ENCODE results near the gene RYR2. TPM values are rescaled to one million over a fixed set of nuclear protein-coding genes. Genes with fewer than 3 reads are reported as not detected.
"Not testable (repeated sequence)": the region's sequence is repeated elsewhere in the genome, so short reads cannot be mapped to it uniquely, and the experiment has no call there.

Gene RYR2
- total and polyA plus RNA-seq, 2 experiments from 2014 or later: not detected

DNA sequence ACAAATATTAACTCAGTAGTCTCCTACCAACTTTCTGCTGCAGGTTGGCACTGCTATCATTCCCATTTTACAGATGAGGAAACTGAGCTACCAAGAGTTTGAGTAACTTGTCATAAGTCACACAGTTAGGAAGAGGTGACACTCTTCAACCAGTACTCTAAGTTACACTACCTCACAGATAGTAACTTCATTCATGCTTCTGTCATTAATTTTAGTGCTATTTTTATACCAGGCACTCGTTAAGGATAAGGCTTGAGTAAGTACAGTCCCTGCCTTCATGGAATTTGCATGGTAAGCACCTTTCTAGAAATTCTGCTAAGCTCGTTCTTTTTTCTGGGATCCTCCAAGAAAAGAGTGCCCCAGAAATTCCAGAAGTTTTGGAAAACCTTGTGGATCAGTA, 770.1 kb downstream of the RYR2 start:
- H3K36me3 ChIP-seq (ENCODE audit: low read depth): no peaks in the 10 kb centered on the region
- no peak overlapping the region for H3K4me3 ChIP-seq
- DNase-seq: no peak
- in situ Hi-C loops (cut with MboI): no loop called here
- H3K9me3 ChIP-seq (ENCODE audit: low read depth): no peaks in the 10 kb centered on the region
- no peak overlapping the region for H3K27ac ChIP-seq
- H4K20me1 ChIP-seq (ENCODE audit: insufficient read depth): no peaks in the 10 kb centered on the region
- no peak for TF ChIP-seq EZH2phosphoT487 (IDR thresholded peaks at IDR 0.05; ENCODE audit: insufficient read depth, low read depth)
- no peak for TF ChIP-seq EZH2 (IDR thresholded peaks at IDR 0.05; ENCODE audit: insufficient read depth, poor library complexity, severe bottlenecking)
- H3K79me2 ChIP-seq (ENCODE audit: insufficient read depth): no peaks in the 10 kb centered on the region
- no peak overlapping the region for H3K4me2 ChIP-seq (ENCODE audit: unreplicated experiment)
- no peaks in the 10 kb centered on the region; the same call in 1 of the 2 replicates for H3K27me3 ChIP-seq (replicated peaks; ENCODE audit: insufficient read depth)
- H2AFZ ChIP-seq: no peak overlapping the region
- no peak overlapping the region for H3K9ac ChIP-seq
- 9 to 10% methylated on average over 2 of the region's 2 CpGs for WGBS, 2 experiments (ENCODE audit: low coverage in 1 of 2, low lambda C conversion rate in 2 of 2, missing lambda C conversion rate in 2 of 2)
- no peaks in the 10 kb centered on the region for H3K4me1 ChIP-seq (ENCODE audit: insufficient read depth)
- H3F3A ChIP-seq (ENCODE audit: insufficient read depth): no peaks in the 10 kb centered on the region
- H3K9me2 ChIP-seq (ENCODE audit: insufficient read depth): no peaks in the 10 kb centered on the region

DNA sequence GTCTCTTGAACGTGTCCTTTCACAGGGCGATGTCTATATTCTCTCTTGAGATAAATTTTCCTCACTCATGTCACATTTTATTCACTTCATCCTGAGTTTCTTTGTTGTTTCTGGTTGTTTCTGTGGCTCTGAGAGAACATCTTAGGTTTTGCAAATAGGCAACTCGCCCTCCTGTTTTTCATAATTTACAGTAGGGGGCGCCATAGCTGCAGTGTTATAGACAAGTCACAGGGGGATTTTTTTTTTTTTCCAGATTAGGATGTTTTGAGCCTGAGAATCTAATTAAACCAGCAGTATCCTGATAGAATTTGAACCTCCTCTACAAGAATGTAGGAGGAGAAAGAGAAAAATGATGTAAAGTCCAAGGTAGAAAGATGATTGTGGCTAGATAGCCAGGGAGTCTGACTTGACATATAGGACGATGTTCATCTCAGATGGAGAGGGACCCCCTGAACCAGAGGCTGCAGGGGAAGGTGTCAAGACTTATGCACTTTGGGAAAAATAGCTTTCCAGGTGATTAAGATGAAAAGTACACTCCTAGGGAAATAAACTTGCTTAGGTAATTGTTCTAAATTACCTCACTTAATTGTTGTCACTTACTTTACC, 772.4 kb downstream of the RYR2 start:
- DNase-seq: peak; percentile 28
- TF ChIP-seq EZH2 (IDR thresholded peaks at IDR 0.05; ENCODE audit: insufficient read depth, poor library complexity, severe bottlenecking) (no peak), EZH2phosphoT487 (IDR thresholded peaks at IDR 0.05; ENCODE audit: insufficient read depth, low read depth) (no peak)
- Histone ChIP-seq H3K27me3 (replicated peaks; ENCODE audit: insufficient read depth) (no peaks in the 10 kb centered on the region), H3K4me1 (ENCODE audit: insufficient read depth) (no peaks in the 10 kb centered on the region), H3K9me2 (ENCODE audit: insufficient read depth) (no peaks in the 10 kb centered on the region), H3F3A (ENCODE audit: insufficient read depth) (no peaks in the 10 kb centered on the region), H3K9ac (no peak overlapping the region), H3K9me3 (ENCODE audit: low read depth) (no peaks in the 10 kb centered on the region), H2AFZ (no peak overlapping the region), H3K4me2 (ENCODE audit: unreplicated experiment) (no peak overlapping the region), H3K27ac (no peak overlapping the region), H3K79me2 (ENCODE audit: insufficient read depth) (no peaks in the 10 kb centered on the region), H3K36me3 (ENCODE audit: low read depth) (no peaks in the 10 kb centered on the region), H3K4me3 (no peak overlapping the region), H4K20me1 (ENCODE audit: insufficient read depth) (no peaks in the 10 kb centered on the region)
- 9 to 11% methylated on average over 5 of the region's 5 CpGs for WGBS, 2 experiments (ENCODE audit: low coverage in 1 of 2, low lambda C conversion rate in 2 of 2, missing lambda C conversion rate in 2 of 2)
- in situ Hi-C loops (cut with MboI): no loop called here

GRCh38 chr1:237817277-237817676, 775.3 kb downstream of the RYR2 start:
- Histone ChIP-seq H3K9me2 (ENCODE audit: insufficient read depth) (no peaks in the 10 kb centered on the region), H3K9ac (no peak overlapping the region), H3K9me3 (ENCODE audit: low read depth) (no peaks in the 10 kb centered on the region), H3F3A (ENCODE audit: insufficient read depth) (no peaks in the 10 kb centered on the region), H3K4me1 (ENCODE audit: insufficient read depth) (no peaks in the 10 kb centered on the region), H3K4me3 (no peak overlapping the region), H3K4me2 (ENCODE audit: unreplicated experiment) (no peak overlapping the region), H3K79me2 (ENCODE audit: insufficient read depth) (no peaks in the 10 kb centered on the region), H4K20me1 (ENCODE audit: insufficient read depth) (no peaks in the 10 kb centered on the region), H2AFZ (no peak overlapping the region), H3K27ac (no peak overlapping the region), H3K36me3 (ENCODE audit: low read depth) (no peaks in the 10 kb centered on the region), H3K27me3 (replicated peaks; ENCODE audit: insufficient read depth) (no peaks in the 10 kb centered on the region)
- WGBS, 2 experiments (ENCODE audit: low coverage in 1 of 2, low lambda C conversion rate in 2 of 2, missing lambda C conversion rate in 2 of 2): 0% methylated on average over 1 of the region's 1 CpG
- TF ChIP-seq EZH2 (IDR thresholded peaks at IDR 0.05; ENCODE audit: insufficient read depth, poor library complexity, severe bottlenecking) (no peak), EZH2phosphoT487 (IDR thresholded peaks at IDR 0.05; ENCODE audit: insufficient read depth, low read depth) (no peak)
- in situ Hi-C loops (cut with MboI): no loop called here
- no peak for DNase-seq

- DNase-seq; H3K79me2 ChIP-seq (ENCODE audit: insufficient read depth); H3K9me3 ChIP-seq (ENCODE audit: low read depth); H3K4me2 ChIP-seq (ENCODE audit: unreplicated experiment); in situ Hi-C loops (cut with MboI); H3K4me3 ChIP-seq; H3F3A ChIP-seq (ENCODE audit: insufficient read depth); H3K27me3 ChIP-seq (replicated peaks; ENCODE audit: insufficient read depth); H3K9me2 ChIP-seq (ENCODE audit: insufficient read depth); H3K27ac ChIP-seq; H3K4me1 ChIP-seq (ENCODE audit: insufficient read depth); H3K9ac ChIP-seq; H4K20me1 ChIP-seq (ENCODE audit: insufficient read depth); H2AFZ ChIP-seq; H3K36me3 ChIP-seq (ENCODE audit: low read depth): not testable (repeated sequence)
- WGBS, 2 experiments (ENCODE audit: low coverage in 1 of 2, low lambda C conversion rate in 2 of 2, missing lambda C conversion rate in 2 of 2): 38% methylated on average over 9 of the region's 9 CpGs
Measured at GRCh38 chr1:237820634-237821033, 778.6 kb downstream of the RYR2 start.

DNA sequence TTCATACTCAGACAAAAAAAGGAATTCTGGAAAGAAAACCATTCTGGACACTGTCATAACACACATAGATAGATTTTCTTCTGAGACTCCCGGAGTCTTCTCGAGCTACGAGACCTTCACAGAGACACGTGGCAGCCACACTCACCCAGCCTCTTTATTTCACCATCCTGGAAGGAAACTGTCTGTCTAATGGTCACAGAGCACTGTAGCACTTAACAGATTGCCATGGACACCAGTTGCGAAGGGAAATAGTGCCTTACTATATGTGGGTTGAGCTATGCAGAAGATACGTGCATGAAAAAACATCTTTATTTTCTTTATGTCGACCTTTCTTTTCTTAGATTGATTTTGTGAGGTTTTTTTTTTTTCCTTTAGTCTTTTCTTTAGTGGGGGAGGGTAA, 790.9 kb downstream of the RYR2 start:
- Histone ChIP-seq H3K9me2 (ENCODE audit: insufficient read depth) (no peaks in the 10 kb centered on the region), H3F3A (ENCODE audit: insufficient read depth) (no peaks in the 10 kb centered on the region), H3K4me3 (no peak overlapping the region), H3K4me2 (ENCODE audit: unreplicated experiment) (no peak overlapping the region), H3K79me2 (ENCODE audit: insufficient read depth) (no peaks in the 10 kb centered on the region), H2AFZ (no peak overlapping the region), H3K36me3 (ENCODE audit: low read depth) (no peaks in the 10 kb centered on the region), H3K27me3 (replicated peaks; ENCODE audit: insufficient read depth) (no peaks in the 10 kb centered on the region), H3K4me1 (ENCODE audit: insufficient read depth) (no peaks in the 10 kb centered on the region), H3K9ac (no peak overlapping the region), H3K9me3 (ENCODE audit: low read depth) (no peaks in the 10 kb centered on the region), H4K20me1 (ENCODE audit: insufficient read depth) (no peaks in the 10 kb centered on the region), H3K27ac (no peak overlapping the region)
- in situ Hi-C loops (cut with MboI): no loop called here
- TF ChIP-seq EZH2 (IDR thresholded peaks at IDR 0.05; ENCODE audit: insufficient read depth, poor library complexity, severe bottlenecking) (no peak), EZH2phosphoT487 (IDR thresholded peaks at IDR 0.05; ENCODE audit: insufficient read depth, low read depth) (no peak)
- no peak for DNase-seq
- WGBS, 2 experiments (ENCODE audit: low coverage in 1 of 2, low lambda C conversion rate in 2 of 2, missing lambda C conversion rate in 2 of 2): 10 to 17% methylated on average over 7 of the region's 7 CpGs
